Naive thymus-derived CD4-positive, alpha-beta T cell (primary cell): ENCODE measurements around the gene KDM5B. TPM values are rescaled to one million over a fixed set of nuclear protein-coding genes. Genes with fewer than 3 reads are reported as not detected.
A peak's percentile ranks its signal among the peaks of the same experiment; 100 is the strongest.
"Not testable (repeated sequence)": the region's sequence is repeated elsewhere in the genome, so short reads cannot be mapped to it uniquely, and the experiment has no call there.

Experiments used
- ATAC-seq: fragments of 150-1000 bp; cut with Tn5 transposase; 2 replicates; pipeline ENCODE4 v1.10.0; 2021; ENCODE audit warnings: mild to moderate bottlenecking, moderate library complexity
- CTCF ChIA-PET: fragments of 350-600 bp; sonication (Branson Sonifier 250); formaldehyde crosslinking; loops from one replicate; lab custom pipeline; 2021; ENCODE audit warnings: antibody characterized with exemption; lab: Charles Lee
- POLR2A ChIA-PET: fragments of 350-600 bp; sonication (Branson Sonifier 250); formaldehyde crosslinking; loops from one replicate; lab custom pipeline; 2021; ENCODE audit warnings: antibody characterized with exemption, inconsistent platforms; lab: Charles Lee
- DNase-seq, 9 donors: peaks; one replicate each; pipeline versions ENCODE4 v3.0.0 to v3.0.0-alpha.2; 2020 to 2022; ENCODE audit warnings: mixed read lengths in 1 of 9
- H3K27ac ChIP-seq: one replicate; pipeline ENCODE4 v1.7.0; 2013; ENCODE audit warnings: mild to moderate bottlenecking, low read depth, low read length, moderate library complexity
- H3K27me3 ChIP-seq, 2 donors: one replicate each; pipeline ENCODE4 v1.7.0; 2013; ENCODE audit warnings: low read length in 2 of 2, mild to moderate bottlenecking in 2 of 2, moderate library complexity in 2 of 2; ENCODE audit not compliant: control insufficient read depth in 2 of 2, insufficient read depth in 2 of 2
- H3K36me3 ChIP-seq, 3 experiments: 1 replicate in 2 of 3; 2 replicates in 1 of 3; pipeline ENCODE4 v1.7.0; 2013; ENCODE audit warnings: low read length in 3 of 3, mild to moderate bottlenecking in 3 of 3, moderate library complexity in 1 of 3; ENCODE audit not compliant: insufficient read depth in 3 of 3, control insufficient read depth in 2 of 3
- H3K4me1 ChIP-seq, 2 donors: one replicate each; pipeline ENCODE4 v1.7.0; 2013; ENCODE audit warnings: low read length in 2 of 2, mild to moderate bottlenecking in 2 of 2, moderate library complexity in 1 of 2; ENCODE audit not compliant: control insufficient read depth in 2 of 2, insufficient read depth in 2 of 2
- H3K4me3 ChIP-seq: 2 replicates; pipeline ENCODE4 v1.7.0; 2013; ENCODE audit warnings: mild to moderate bottlenecking, low read length
- H3K9me3 ChIP-seq, 3 experiments: 1 replicate in 2 of 3; 2 replicates in 1 of 3; pipeline ENCODE4 v1.7.0; 2013; ENCODE audit warnings: low read length in 3 of 3; ENCODE audit not compliant: control insufficient read depth in 2 of 3
- H3K27ac Mint-ChIP-seq, 9 donors: one replicate each; pipeline ENCODE4 v1.8.0; 2020 to 2022; ENCODE audit warnings: mixed read lengths in 9 of 9, mild to moderate bottlenecking in 8 of 9, moderate library complexity in 5 of 9, inconsistent platforms in 2 of 9
- H3K27me3 Mint-ChIP-seq, 5 donors: one replicate each; pipeline ENCODE4 v1.8.0; 2021 to 2022; ENCODE audit warnings: mixed read lengths in 5 of 5, mild to moderate bottlenecking in 1 of 5
- H3K36me3 Mint-ChIP-seq, 5 donors: one replicate each; pipeline ENCODE4 v1.8.0; 2020 to 2022; ENCODE audit warnings: mixed read lengths in 5 of 5, mild to moderate bottlenecking in 3 of 5, inconsistent platforms in 1 of 5
- H3K4me1 Mint-ChIP-seq, 7 donors: one replicate each; pipeline ENCODE4 v1.8.0; 2020 to 2022; ENCODE audit warnings: mixed read lengths in 7 of 7, mild to moderate bottlenecking in 3 of 7, inconsistent platforms in 1 of 7
- H3K4me3 Mint-ChIP-seq, 10 donors: one replicate each; pipeline ENCODE4 v1.8.0; 2020 to 2022; ENCODE audit warnings: mild to moderate bottlenecking in 10 of 10, mixed read lengths in 10 of 10, moderate library complexity in 6 of 10, inconsistent platforms in 2 of 10
- H3K9me3 Mint-ChIP-seq, 11 donors: one replicate each; pipeline ENCODE4 v1.8.0; 2020 to 2022; ENCODE audit warnings: mixed read lengths in 11 of 11, mild to moderate bottlenecking in 4 of 11, inconsistent platforms in 1 of 11, moderate library complexity in 1 of 11
- intact Hi-C, 2 donors: fragments of 100-400 bp; cut with micrococcal nuclease; formaldehyde crosslinking; loops; one replicate each; pipeline ENCODE4 v1.15.1; 2023
- polyA plus RNA-seq, 2 donors: library from polyadenylated mRNA; unstranded; fragments of 300-500 nt; fragmentation: Illumina TruSeq; gene quantifications; one replicate each; pipeline ENCODE4 v1.2.3, GENCODE V29; 2021
- total RNA-seq, 6 experiments: library from RNA in 5 of 6; stranded (reverse) in 5 of 6; gene quantifications; 1 replicate in 5 of 6; 2 replicates in 1 of 6; pipeline ENCODE4 v1.2.3 and lab custom pipeline; 2021 to 2026

Gene KDM5B
- total and polyA plus RNA-seq, 7 experiments from 2014 or later, result 16.1 to 105 (median 59.2) TPM

GRCh38 chr1:202836623-202837403, 28.6 kb upstream of the KDM5B start:
- peak overlapping the region in 3 of 9 donors; percentile 13 to 87 (median 43) for H3K27ac Mint-ChIP-seq
- DNase-seq (no peak), ATAC-seq (peak; percentile 64)
- H3K9me3 ChIP-seq, result no peaks in the 10 kb centered on the region
- no peaks in the 10 kb centered on the region for H3K9me3 Mint-ChIP-seq
- no peaks in the 10 kb centered on the region for H3K27me3 ChIP-seq
- H3K36me3 Mint-ChIP-seq, result peaks cover 0 to 1% (median 0%) of the 10 kb centered on the region in 5 donors
- intact Hi-C loops, result loop anchor here in 1 of 2 donors (5.0 kb wide), 1 partner anchor 35 kb away; no protein-coding TSS in a partner anchor
- no peak overlapping the region for H3K4me3 ChIP-seq
- no peak overlapping the region for H3K27ac ChIP-seq
- H3K27me3 Mint-ChIP-seq, result peaks cover 0 to 6% (median 0%) of the 10 kb centered on the region in 5 donors
- no peaks in the 10 kb centered on the region for H3K36me3 ChIP-seq
- peaks cover 10 to 60% (median 28%) of the 10 kb centered on the region in 7 donors for H3K4me1 Mint-ChIP-seq
- CTCF ChIA-PET, result no interaction called here
- POLR2A ChIA-PET, result no interaction called here
- peaks cover 20% of the 10 kb centered on the region in 2 donors for H3K4me1 ChIP-seq
- H3K4me3 Mint-ChIP-seq, result peak overlapping the region in 4 of 10 donors; percentile 6 to 84 (median 42)

GRCh38 chr1:202835548-202836072, 27.4 kb upstream of the KDM5B start:
- peak overlapping the region in 2 of 9 donors; percentile 43 to 87 for H3K27ac Mint-ChIP-seq
- peaks cover 10 to 60% (median 28%) of the 10 kb centered on the region in 7 donors for H3K4me1 Mint-ChIP-seq
- Histone ChIP-seq H3K27ac (no peak overlapping the region), H3K36me3 (no peaks in the 10 kb centered on the region), H3K9me3 (no peaks in the 10 kb centered on the region), H3K4me1 (peaks cover 20% of the 10 kb centered on the region in 2 donors), H3K27me3 (no peaks in the 10 kb centered on the region), H3K4me3 (no peak overlapping the region)
- no peaks in the 10 kb centered on the region for H3K9me3 Mint-ChIP-seq
- DNase-seq, result peak in 2 of 9 donors; percentile 12 to 45
- peaks cover 0 to 3% (median 0%) of the 10 kb centered on the region in 5 donors for H3K36me3 Mint-ChIP-seq
- H3K27me3 Mint-ChIP-seq, result peaks cover 0 to 4% (median 0%) of the 10 kb centered on the region in 5 donors
- intact Hi-C loops, result loop anchor here in 1 of 2 donors (2.0 to 5.0 kb wide), 2 partner anchors 25 to 33 kb away; partner anchors contain the start of gene PCAT6
- ChIA-PET POLR2A (no interaction called here), CTCF (no interaction called here)
- H3K4me3 Mint-ChIP-seq, result peak overlapping the region in 3 of 10 donors; percentile 9 to 84 (median 48)
- ATAC-seq, result peak; percentile 77

GRCh38 chr1:202834771-202835547, 26.7 kb upstream of the KDM5B start:
- H3K27me3 Mint-ChIP-seq, result peaks cover 0 to 4% (median 0%) of the 10 kb centered on the region in 5 donors
- H3K9me3 Mint-ChIP-seq, result no peaks in the 10 kb centered on the region
- Histone ChIP-seq H3K36me3 (no peaks in the 10 kb centered on the region), H3K27ac (no peak overlapping the region), H3K9me3 (no peaks in the 10 kb centered on the region), H3K27me3 (no peaks in the 10 kb centered on the region), H3K4me3 (no peak overlapping the region), H3K4me1 (peaks cover 20% of the 10 kb centered on the region in 2 donors)
- peaks cover 10 to 60% (median 28%) of the 10 kb centered on the region in 7 donors for H3K4me1 Mint-ChIP-seq
- peak overlapping the region in 3 of 10 donors; percentile 9 to 84 (median 48) for H3K4me3 Mint-ChIP-seq
- peaks cover 0 to 3% (median 0%) of the 10 kb centered on the region in 5 donors for H3K36me3 Mint-ChIP-seq
- intact Hi-C loops, result loop anchor here in 1 of 2 donors (2.0 to 5.0 kb wide), 2 partner anchors 24 to 33 kb away; partner anchors contain the start of gene PCAT6
- DNase-seq (peak in 1 of 9 donors; percentile 54), ATAC-seq (no peak)
- ChIA-PET CTCF (interaction anchor here (0.5 kb wide), 1 partner anchor 736 kb away, joined by 3 read pairs; no protein-coding TSS in a partner anchor), POLR2A (no interaction called here)
- H3K27ac Mint-ChIP-seq, result peak overlapping the region in 3 of 9 donors; percentile 38 to 87 (median 43)

DNA sequence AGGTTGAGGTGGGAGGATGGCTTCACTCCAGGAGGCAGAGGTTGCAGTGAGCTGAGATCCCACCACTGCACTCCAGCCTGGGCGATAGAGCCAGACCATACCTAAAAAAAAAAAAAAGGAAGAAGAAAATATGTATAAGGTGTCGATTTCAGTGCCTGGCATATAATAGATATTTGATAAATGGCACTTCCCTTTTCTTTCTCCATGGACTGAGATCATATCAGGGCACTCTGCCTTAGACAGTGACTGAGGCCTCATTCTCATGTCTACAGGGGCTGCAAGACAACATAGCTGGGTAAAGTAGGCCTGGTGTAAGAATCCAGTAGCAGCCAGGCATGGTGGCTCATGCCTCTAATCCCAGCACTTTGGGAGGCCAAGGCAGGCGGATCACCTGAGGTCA, 23.7 kb upstream of the KDM5B start:
- ATAC-seq, result no peak
- Mint-ChIP-seq H3K27ac (no peak overlapping the region), H3K27me3 (peaks cover 0 to 6% (median 0%) of the 10 kb centered on the region in 5 donors)

GRCh38 chr1:202829223-202829622, 21.0 kb upstream of the KDM5B start:
- H3K9me3 Mint-ChIP-seq, DNase-seq, H3K27me3 ChIP-seq, H3K4me3 Mint-ChIP-seq, H3K4me3 ChIP-seq, H3K27ac Mint-ChIP-seq, H3K4me1 ChIP-seq, H3K36me3 Mint-ChIP-seq, intact Hi-C loops, POLR2A ChIA-PET, ATAC-seq, H3K9me3 ChIP-seq, CTCF ChIA-PET, H3K27ac ChIP-seq, H3K36me3 ChIP-seq: not testable (repeated sequence)
- peaks cover 0 to 18% (median 0%) of the 10 kb centered on the region in 5 donors for H3K27me3 Mint-ChIP-seq
- peaks cover 0 to 22% (median 0%) of the 10 kb centered on the region in 7 donors for H3K4me1 Mint-ChIP-seq

More for the DNA sequence above, 23.7 kb upstream of the KDM5B start:
- DNase-seq, result no peak
- intact Hi-C loops, result no loop called here
- ChIA-PET POLR2A (no interaction called here), CTCF (interaction anchor here (0.8 kb wide), 1 partner anchor 610 kb away, joined by 3 read pairs; no protein-coding TSS in a partner anchor)
- Histone ChIP-seq H3K4me1 (peaks cover 17% of the 10 kb centered on the region in 2 donors), H3K27me3 (no peaks in the 10 kb centered on the region), H3K27ac (no peak overlapping the region), H3K36me3 (no peaks in the 10 kb centered on the region), H3K9me3 (no peaks in the 10 kb centered on the region), H3K4me3 (no peak overlapping the region)
- Mint-ChIP-seq H3K36me3 (peaks cover 0 to 4% (median 0%) of the 10 kb centered on the region in 5 donors), H3K9me3 (no peaks in the 10 kb centered on the region), H3K4me3 (peak overlapping the region in 1 of 10 donors; percentile 56), H3K4me1 (peaks cover 10 to 48% (median 21%) of the 10 kb centered on the region in 7 donors)

DNA sequence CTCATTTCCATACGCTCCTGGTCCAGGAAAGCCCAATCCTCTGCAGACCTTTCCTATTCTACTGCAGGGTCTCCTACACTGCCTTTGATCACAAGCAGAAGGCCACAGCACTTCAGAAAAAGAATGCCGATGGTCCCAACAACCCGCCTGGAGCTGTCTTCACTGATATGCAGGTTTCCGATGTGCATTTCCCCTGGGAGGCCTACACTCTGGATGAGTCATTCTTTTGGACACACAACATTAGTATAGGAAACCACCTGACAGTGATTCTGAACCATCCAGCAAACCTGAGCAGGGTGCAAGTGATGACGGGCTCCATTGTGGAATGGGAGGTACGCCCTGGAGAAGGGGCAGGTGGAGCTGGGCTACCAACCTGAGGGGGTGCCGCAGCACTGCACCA, 17.5 kb upstream of the KDM5B start:
- H3K4me3 Mint-ChIP-seq, result no peak overlapping the region
- Histone ChIP-seq H3K4me1 (no peaks in the 10 kb centered on the region), H3K36me3 (no peaks in the 10 kb centered on the region), H3K27ac (no peak overlapping the region), H3K9me3 (no peaks in the 10 kb centered on the region), H3K27me3 (no peaks in the 10 kb centered on the region), H3K4me3 (no peak overlapping the region)
- no peaks in the 10 kb centered on the region for H3K9me3 Mint-ChIP-seq
- DNase-seq (no peak), ATAC-seq (no peak)
- H3K36me3 Mint-ChIP-seq, result peaks cover 0 to 2% (median 0%) of the 10 kb centered on the region in 5 donors
- H3K27me3 Mint-ChIP-seq, result peaks cover 0 to 33% (median 0%) of the 10 kb centered on the region in 5 donors
- ChIA-PET CTCF (no interaction called here), POLR2A (no interaction called here)
- peaks cover 0 to 2% (median 0%) of the 10 kb centered on the region in 7 donors for H3K4me1 Mint-ChIP-seq
- H3K27ac Mint-ChIP-seq, result no peak overlapping the region
- intact Hi-C loops, result no loop called here
